OCI-LY3 (cell line): ENCODE results near the gene NCF1.
"Not testable (repeated sequence)": the region's sequence is repeated elsewhere in the genome, so short reads cannot be mapped to it uniquely, and the experiment has no call there.

Experiments used
- H2AFZ ChIP-seq: fragments of 200-600, 300-600 bp; shearing (Covaris generic); 2 replicates; pipeline ENCODE4 v1.6.0; 2014; ENCODE audit warnings: antibody characterized with exemption, low read depth, low read length
- H3K27ac ChIP-seq: fragments of 200-600, 300-600 bp; sonication (generic); 2 replicates; pipeline ENCODE4 v1.5.1; 2014; ENCODE audit warnings: mild to moderate bottlenecking, low read length, moderate library complexity, mixed read lengths
- H3K27me3 ChIP-seq: fragments of 200-600, 300-600 bp; sonication (generic); 2 replicates; pipeline ENCODE4 v1.6.1; 2014; ENCODE audit warnings: low read depth, low read length, mixed read lengths
- H3K36me3 ChIP-seq: fragments of 200-600, 300-600 bp; sonication (generic); replicated peaks from 2 replicates; pipeline ENCODE3; 2014; ENCODE audit warnings: low read depth, low read length, mixed read lengths
- H3K4me1 ChIP-seq: fragments of 300-600, 200-600 bp; sonication (generic); 2 replicates; pipeline ENCODE4 v1.6.1; 2014; ENCODE audit warnings: low read length, mixed read lengths
- H3K4me2 ChIP-seq: fragments of 200-600, 300-600 bp; sonication (generic); 2 replicates; pipeline ENCODE4 v1.6.1; 2014; ENCODE audit warnings: low read length, mixed read lengths
- H3K4me3 ChIP-seq: fragments of 300-600, 200-600 bp; sonication (generic); 2 replicates; pipeline ENCODE4 v1.5.1; 2014; ENCODE audit warnings: antibody characterized with exemption, mild to moderate bottlenecking, low read length, moderate library complexity
- H3K79me2 ChIP-seq: fragments of 300-600, 200-600 bp; shearing (Covaris generic); 2 replicates; pipeline ENCODE4 v1.6.1; 2014; ENCODE audit warnings: mild to moderate bottlenecking, low read length, mixed read lengths
- H3K9ac ChIP-seq: fragments of 300-600, 200-600 bp; shearing (Covaris generic); 2 replicates; pipeline ENCODE4 v1.6.0; 2014; ENCODE audit warnings: mild to moderate bottlenecking, low read length, moderate library complexity
- H3K9me3 ChIP-seq: fragments of 200-600, 300-600 bp; shearing (Covaris generic); 2 replicates; pipeline ENCODE4 v1.6.1; 2014; ENCODE audit warnings: low read length, mixed read lengths; ENCODE audit not compliant: insufficient read depth
- H4K20me1 ChIP-seq: fragments of 200-600, 300-600 bp; sonication (generic); 2 replicates; pipeline ENCODE4 v1.6.1; 2016; ENCODE audit warnings: low read length, mixed read lengths; ENCODE audit not compliant: insufficient read depth

Gene NCF1

GRCh38 chr7:74821259-74821658 is 47.4 kb downstream of the NCF1 start:
- not testable (repeated sequence) for H3K27me3 ChIP-seq, H3K4me1 ChIP-seq, H3K4me2 ChIP-seq, H3K4me3 ChIP-seq, H3K79me2 ChIP-seq, H3K36me3 ChIP-seq, H3K9ac ChIP-seq, H3K9me3 ChIP-seq, H3K27ac ChIP-seq, H4K20me1 ChIP-seq, H2AFZ ChIP-seq

- not testable (repeated sequence) for H3K36me3 ChIP-seq, H3K9me3 ChIP-seq, H2AFZ ChIP-seq, H3K27me3 ChIP-seq, H3K4me3 ChIP-seq, H3K4me2 ChIP-seq, H3K9ac ChIP-seq, H3K4me1 ChIP-seq, H3K27ac ChIP-seq, H4K20me1 ChIP-seq, H3K79me2 ChIP-seq
These were observed 56.1 kb downstream of the NCF1 start for GRCh38 chr7:74829959-74830358.

GRCh38 chr7:74830411-74830810 is 56.6 kb downstream of the NCF1 start:
- not testable (repeated sequence) for H3K79me2 ChIP-seq, H3K36me3 ChIP-seq, H3K4me1 ChIP-seq, H3K4me2 ChIP-seq, H3K4me3 ChIP-seq, H4K20me1 ChIP-seq, H3K27me3 ChIP-seq, H3K9ac ChIP-seq, H3K9me3 ChIP-seq, H2AFZ ChIP-seq, H3K27ac ChIP-seq
